IMR-90 (cell line): Measurements from ENCODE around the gene CENPP. TPM values are rescaled to one million over a fixed set of nuclear protein-coding genes. Genes with fewer than 3 reads are reported as not detected.

Source experiments
- ATAC-seq: fragments of 200-7000 bp; cut with Tn5 transposase; 2 replicates; pipeline ENCODE4 v1.9.1; 2020; ENCODE audit warnings: low read depth, mild to moderate bottlenecking, moderate library complexity
- BruUV-seq: library from RNA; stranded (reverse); fragments of 400-500 nt; replicated peaks from 2 replicates; lab custom pipeline; 2021; lab: Mats Ljungman, UMichigan
- CTCF ChIA-PET: fragments of 300-600 bp; formaldehyde crosslinking; extraction: SDS; loops from one replicate; lab custom pipeline; 2021; ENCODE audit warnings: antibody characterized with exemption; lab: Yijun Ruan, JAX
- POLR2A ChIA-PET: fragments of 300-600 bp; sonication (Branson Sonifier 250); formaldehyde crosslinking; loops from one replicate; lab custom pipeline; 2022; ENCODE audit warnings: antibody characterized with exemption; ENCODE audit not compliant: unreplicated experiment; lab: Charles Lee
- DNase-seq: peaks from one replicate; pipeline ENCODE4 v3.0.0; 2013
- H2AFZ ChIP-seq: replicated peaks from 2 replicates; pipeline ENCODE3; 2013; ENCODE audit warnings: low read length, mild to moderate bottlenecking; ENCODE audit not compliant: poor library complexity
- H2AK5ac ChIP-seq: 2 replicates; pipeline ENCODE4 v1.6.1; 2013; ENCODE audit warnings: low read depth, low read length, inconsistent platforms
- H2AK9ac ChIP-seq: replicated peaks from 2 replicates; pipeline ENCODE3; 2013; ENCODE audit warnings: mild to moderate bottlenecking, low read depth, low read length, moderate library complexity; ENCODE audit not compliant: poor library complexity
- H2BK120ac ChIP-seq: 2 replicates; pipeline ENCODE4 v1.6.1; 2013; ENCODE audit warnings: low read depth, low read length, inconsistent platforms
- H2BK15ac ChIP-seq: 3 replicates; pipeline ENCODE4 v1.6.1; 2013; ENCODE audit warnings: low read depth, low read length, inconsistent platforms
- H2BK20ac ChIP-seq: 2 replicates; pipeline ENCODE4 v1.6.1; 2013; ENCODE audit warnings: low read depth, mild to moderate bottlenecking, inconsistent platforms, low read length, moderate library complexity
- H2BK5ac ChIP-seq: 2 replicates; pipeline ENCODE4 v1.6.1; 2013; ENCODE audit warnings: mild to moderate bottlenecking, low read depth, low read length, inconsistent platforms; ENCODE audit not compliant: poor library complexity, severe bottlenecking
- H3K14ac ChIP-seq: replicated peaks from 2 replicates; pipeline ENCODE4 v1.6.1; 2013; ENCODE audit warnings: low read depth, low read length, inconsistent platforms
- H3K18ac ChIP-seq: 2 replicates; pipeline ENCODE4 v1.6.1; 2013; ENCODE audit warnings: low read depth, low read length, control low read depth
- H3K23ac ChIP-seq: 2 replicates; pipeline ENCODE4 v1.6.1; 2013; ENCODE audit warnings: low read depth, low read length, inconsistent platforms
- H3K27ac ChIP-seq: 2 replicates; pipeline ENCODE4 v1.5.1; 2013; ENCODE audit warnings: mild to moderate bottlenecking, control low read depth, low read length; ENCODE audit not compliant: insufficient read depth
- H3K27me3 ChIP-seq: 2 replicates; pipeline ENCODE4 v1.6.1; 2013; ENCODE audit warnings: low read length; ENCODE audit not compliant: control insufficient read depth, insufficient read depth
- H3K36me3 ChIP-seq: 2 replicates; pipeline ENCODE4 v1.6.1; 2013; ENCODE audit warnings: low read length, mixed read lengths; ENCODE audit not compliant: control insufficient read depth, insufficient read depth
- H3K4ac ChIP-seq: 2 replicates; pipeline ENCODE4 v1.6.1; 2013; ENCODE audit warnings: low read depth, low read length, inconsistent platforms
- H3K4me1 ChIP-seq: 2 replicates; pipeline ENCODE4 v1.6.1; 2013; ENCODE audit warnings: low read length, mixed read lengths; ENCODE audit not compliant: control insufficient read depth, insufficient read depth
- H3K4me2 ChIP-seq: 2 replicates; pipeline ENCODE4 v1.6.1; 2013; ENCODE audit warnings: low read depth, mild to moderate bottlenecking, control low read depth, low read length, moderate library complexity
- H3K4me3 ChIP-seq: 2 replicates; pipeline ENCODE4 v1.5.1; 2013; ENCODE audit warnings: low read depth, mild to moderate bottlenecking, control low read depth, low read length, moderate library complexity; ENCODE audit not compliant: insufficient read depth
- H3K56ac ChIP-seq: 2 replicates; pipeline ENCODE4 v1.6.1; 2013; ENCODE audit warnings: low read length, inconsistent platforms; ENCODE audit not compliant: insufficient read depth; ENCODE audit errors: extremely low read depth
- H3K79me1 ChIP-seq, 2 experiments: 2 replicates each; pipeline ENCODE4 v1.6.1; 2013; ENCODE audit warnings: low read length in 2 of 2, inconsistent platforms in 1 of 2, low read depth in 1 of 2
- H3K9ac ChIP-seq: 2 replicates; pipeline ENCODE4 v1.6.1; 2013; ENCODE audit warnings: low read depth, low read length, control low read depth
- H3K9me1 ChIP-seq: 2 replicates; pipeline ENCODE4 v1.6.1; 2013; ENCODE audit warnings: low read length, inconsistent platforms; ENCODE audit not compliant: insufficient read depth
- H3K9me3 ChIP-seq: 2 replicates; pipeline ENCODE4 v1.6.1; 2013; ENCODE audit warnings: low read length; ENCODE audit not compliant: control insufficient read depth, insufficient read depth
- H4K20me1 ChIP-seq: 2 replicates; pipeline ENCODE4 v1.6.1; 2013; ENCODE audit warnings: low read length, inconsistent platforms; ENCODE audit not compliant: insufficient read depth
- H4K5ac ChIP-seq: 2 replicates; pipeline ENCODE4 v1.6.1; 2013; ENCODE audit warnings: mild to moderate bottlenecking, low read depth, low read length, control low read depth
- H4K8ac ChIP-seq, 2 experiments: 2 replicates each; pipeline ENCODE4 v1.6.1; 2013; ENCODE audit warnings: low read depth in 2 of 2, low read length in 2 of 2, control low read depth in 1 of 2, inconsistent platforms in 1 of 2
- H4K91ac ChIP-seq: 2 replicates; pipeline ENCODE4 v1.6.1; 2013; ENCODE audit warnings: low read depth, low read length, inconsistent platforms; ENCODE audit not compliant: insufficient read depth
- NFE2L2 ChIP-seq: fragments of 150-350 bp; IDR thresholded peaks from 2 replicates; pipeline ENCODE4 v1.6.1; 2016; ENCODE audit warnings: low read depth, mild to moderate bottlenecking, low read length
- WGBS, 2 experiments: methylation state at CpG; one replicate each; pipeline versions ENCODE4 v1.1.5 to v1.1.7; 2013; ENCODE audit warnings: missing lambda C conversion rate in 2 of 2; ENCODE audit not compliant: insufficient read length in 1 of 2; ENCODE audit errors: extremely low coverage in 2 of 2; 5-methylcytosine and 5-hydroxymethylcytosine counted together
- dilution Hi-C: fragments of 300-500 bp; cut with HindIII; formaldehyde crosslinking; loops from one replicate; pipeline ENCODE4 v1.14.3; 2018; ENCODE audit warnings: low sequenced_read_pairs; ENCODE audit not compliant: unreplicated experiment
- in situ Hi-C: fragments of 300-500 bp; cut with MboI; formaldehyde crosslinking; loops from 3 replicates; pipeline ENCODE4 v1.14.3; 2019; ENCODE audit warnings: low sequenced_read_pairs, inconsistent platforms, mixed read lengths
- intact Hi-C: fragments of 100-400 bp; cut with micrococcal nuclease; formaldehyde crosslinking; loops from 2 replicates; pipeline ENCODE4 v1.10.0; 2022
- polyA plus RNA-seq, 3 experiments: library from polyadenylated mRNA; depleted of rRNA; stranded (reverse); fragments of >200 nt; gene quantifications; 2 replicates each; pipeline ENCODE4 v1.2.3, GENCODE V29; 2012; ENCODE audit warnings: low replicate concordance in 1 of 3
- total RNA-seq: library from RNA; depleted of rRNA; stranded (reverse); fragments of >200 nt; gene quantifications from 2 replicates; pipeline ENCODE4 v1.2.3, GENCODE V29; 2012

Gene CENPP
- total and polyA plus RNA-seq, 2 of the 4 experiments (the other 2 are of a cell fraction), result 1.4 to 2.0 TPM

DNA sequence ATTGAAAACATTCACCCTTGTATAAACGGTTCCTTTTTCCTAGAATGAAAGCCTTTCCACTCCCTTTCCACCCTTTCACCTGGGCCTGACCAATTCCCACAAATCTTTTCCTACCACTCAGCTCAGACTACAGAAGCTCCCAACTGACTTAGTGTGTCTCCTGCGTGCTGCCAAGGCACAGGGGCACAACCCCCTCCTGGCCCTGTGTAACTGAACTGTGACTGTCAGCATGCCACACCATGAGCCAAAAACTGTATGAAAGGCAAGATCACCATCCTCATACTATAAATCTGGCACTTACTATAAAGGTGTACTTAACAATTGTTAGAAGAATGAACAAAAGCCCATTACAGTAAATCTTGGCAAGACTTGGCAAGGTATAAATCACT is 12.1 kb upstream of the CENPP start:
- H2BK120ac ChIP-seq, result no peak overlapping the region
- BruUV-seq, result no TSS peak
- no peak overlapping the region for H3K27ac ChIP-seq
- intact Hi-C loops (no loop called here), dilution Hi-C loops (no loop called here), in situ Hi-C loops (no loop called here)
- H3K4me1 ChIP-seq, result peaks cover 3% of the 10 kb centered on the region
- no peak overlapping the region for H3K56ac ChIP-seq
- H3K79me1 ChIP-seq, result peaks cover 15 to 31% of the 10 kb centered on the region in 2 experiments
- H4K91ac ChIP-seq, result no peak overlapping the region
- no peak overlapping the region for H2AK9ac ChIP-seq
- no peak overlapping the region for H3K4ac ChIP-seq
- no peaks in the 10 kb centered on the region; the same call in 1 of the 2 replicates for H4K20me1 ChIP-seq
- no peak overlapping the region; the same call in 1 of the 2 replicates for H4K5ac ChIP-seq
- peaks cover 37% of the 10 kb centered on the region for H3K36me3 ChIP-seq
- H3K18ac ChIP-seq, result no peak overlapping the region
- H2AFZ ChIP-seq, result no peak overlapping the region
- ChIA-PET CTCF (interaction anchor here (0.6 kb wide), 1 partner anchor 15 kb away, joined by 3 read pairs; no protein-coding TSS in a partner anchor), POLR2A (no interaction called here)
- no peak for ATAC-seq
- H3K4me3 ChIP-seq, result no peak overlapping the region
- H3K9me1 ChIP-seq, result 0 out of 2 replicates have a peak, but pooled peaks cover 5% of the 10 kb centered on the region
- no peak overlapping the region for H3K4me2 ChIP-seq
- no peak for DNase-seq
- H2BK15ac ChIP-seq, result no peak overlapping the region
- 100% methylated on average over 1 of the region's 2 CpGs; no CpG with 5 or more reads in 1 of the 2 experiments for WGBS, 2 experiments
- no peak overlapping the region for H2BK20ac ChIP-seq
- no peak overlapping the region for H3K9ac ChIP-seq
- no peaks in the 10 kb centered on the region for H3K9me3 ChIP-seq
- H2AK5ac ChIP-seq, result no peak overlapping the region; the same call in 1 of the 2 replicates
- H3K27me3 ChIP-seq, result no peaks in the 10 kb centered on the region
- no peak overlapping the region for H3K23ac ChIP-seq
- no peak overlapping the region for H4K8ac ChIP-seq
- no peak overlapping the region for H2BK5ac ChIP-seq
- no peak overlapping the region for H3K14ac ChIP-seq
- TF ChIP-seq NFE2L2, result no peak
